GM18502 (cell line): ENCODE results near the gene STAMBPL1.
"Not testable (repeated sequence)": the region's sequence is repeated elsewhere in the genome, so short reads cannot be mapped to it uniquely, and the experiment has no call there.

ENCODE experiments used
- ATAC-seq: cut with Tn5 transposase; IDR thresholded peaks from one replicate; pipeline ENCODE4 v1.9.1; 2021; ENCODE audit warnings: mild to moderate bottlenecking; ENCODE audit not compliant: unreplicated experiment, poor library complexity

STAMBPL1 gene

GRCh38 chr10:88915781-88916180 lies 35.7 kb downstream of the STAMBPL1 start:
- ATAC-seq = no peak

- ATAC-seq = no peak
Measured at GRCh38 chr10:88916231-88916630, 36.2 kb downstream of the STAMBPL1 start.

- ATAC-seq = no peak
Measured at GRCh38 chr10:88916986-88917385, 36.9 kb downstream of the STAMBPL1 start.

GRCh38 chr10:88918191-88918905 lies 38.3 kb downstream of the STAMBPL1 start:
- no peak for ATAC-seq

- no peak for ATAC-seq
Measured at GRCh38 chr10:88919041-88919440, 39.0 kb downstream of the STAMBPL1 start.

- no peak for ATAC-seq
Measured at GRCh38 chr10:88920198-88920597, 40.2 kb downstream of the STAMBPL1 start.

- ATAC-seq = no peak
Measured at GRCh38 chr10:88920986-88921593, 41.0 kb downstream of the STAMBPL1 start.

GRCh38 chr10:88922041-88922440 lies 42.0 kb downstream of the STAMBPL1 start:
- no peak for ATAC-seq

- ATAC-seq = no peak
Measured at GRCh38 chr10:88923520-88923919, 43.5 kb downstream of the STAMBPL1 start.

GRCh38 chr10:88926566-88927415 lies 46.7 kb downstream of the STAMBPL1 start:
- ATAC-seq = no peak

GRCh38 chr10:88927416-88927690 lies 47.3 kb downstream of the STAMBPL1 start:
- no peak for ATAC-seq

- ATAC-seq = no peak
Measured at GRCh38 chr10:88928254-88928653, 48.2 kb downstream of the STAMBPL1 start.

GRCh38 chr10:88931548-88931947 lies 51.5 kb downstream of the STAMBPL1 start:
- no peak for ATAC-seq

GRCh38 chr10:88932029-88932428 lies 52.0 kb downstream of the STAMBPL1 start:
- not testable (repeated sequence) for ATAC-seq

GRCh38 chr10:88932539-88933256 lies 52.7 kb downstream of the STAMBPL1 start:
- peak; percentile 70 for ATAC-seq

- no peak for ATAC-seq
Measured at GRCh38 chr10:88933564-88933963, 53.5 kb downstream of the STAMBPL1 start.

- ATAC-seq = peak; percentile 47
Measured at GRCh38 chr10:88934900-88935672, 55.0 kb downstream of the STAMBPL1 start.

GRCh38 chr10:88936656-88937055 lies 56.6 kb downstream of the STAMBPL1 start:
- ATAC-seq = no peak

- no peak for ATAC-seq
Measured at GRCh38 chr10:88938039-88938438, 58.0 kb downstream of the STAMBPL1 start.

GRCh38 chr10:88938938-88939337 lies 58.9 kb downstream of the STAMBPL1 start:
- no peak for ATAC-seq
